ENCODE data around the gene CDRT4.
A peak's percentile ranks its signal among the peaks of the same experiment; 100 is the strongest.
"Not testable (repeated sequence)": the region's sequence is repeated elsewhere in the genome, so short reads cannot be mapped to it uniquely, and the experiment has no call there.

CDRT4 gene

DNA sequence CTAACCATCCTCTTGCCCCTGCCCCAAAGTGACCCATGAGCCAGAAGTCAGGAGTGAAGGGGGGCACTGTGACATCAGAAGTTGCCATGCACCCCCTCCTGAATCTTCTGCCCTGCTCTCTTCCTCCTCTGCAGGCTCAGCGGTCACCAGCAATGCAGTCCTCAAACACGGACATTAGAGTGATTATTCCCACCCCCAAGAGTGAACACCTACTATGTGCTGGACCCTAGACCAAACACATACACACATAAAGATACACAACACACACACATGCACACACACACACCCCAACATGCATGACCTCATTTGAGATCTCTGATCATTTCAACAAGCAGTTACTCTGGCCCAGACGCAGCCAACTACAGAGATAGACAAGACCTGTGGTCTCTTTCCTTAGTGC is at the start of gene CDRT4:
Gene CDRT4, minus strand, starts transcription at position 30 of the 400 bp plus-strand sequence. CDS start 27,383 bp downstream, outside the sequence.
- DNase-seq (ENCODE audit: low spot score), result no peak

DNA sequence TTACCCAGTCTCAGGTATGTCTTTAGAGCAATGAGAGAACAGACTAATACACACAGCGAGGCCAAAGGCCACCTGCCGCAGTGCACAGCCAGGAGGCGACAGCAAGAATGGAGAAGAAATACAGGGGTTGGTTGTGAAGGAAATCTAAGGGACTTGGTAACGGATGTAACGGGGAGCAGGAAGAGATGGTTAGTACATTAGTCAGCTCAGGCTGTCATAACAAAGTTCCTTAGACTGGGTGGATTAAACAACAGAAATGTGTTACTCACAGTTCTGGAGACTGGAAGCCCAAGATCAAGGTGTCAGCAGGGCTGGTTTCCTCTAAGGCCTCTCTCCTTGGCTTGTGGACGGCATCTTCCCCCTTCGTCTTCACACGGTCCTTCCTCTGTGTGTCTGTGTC is 48.7 kb upstream of the CDRT4 start:
- no peak for DNase-seq (ENCODE audit: low spot score)

DNA sequence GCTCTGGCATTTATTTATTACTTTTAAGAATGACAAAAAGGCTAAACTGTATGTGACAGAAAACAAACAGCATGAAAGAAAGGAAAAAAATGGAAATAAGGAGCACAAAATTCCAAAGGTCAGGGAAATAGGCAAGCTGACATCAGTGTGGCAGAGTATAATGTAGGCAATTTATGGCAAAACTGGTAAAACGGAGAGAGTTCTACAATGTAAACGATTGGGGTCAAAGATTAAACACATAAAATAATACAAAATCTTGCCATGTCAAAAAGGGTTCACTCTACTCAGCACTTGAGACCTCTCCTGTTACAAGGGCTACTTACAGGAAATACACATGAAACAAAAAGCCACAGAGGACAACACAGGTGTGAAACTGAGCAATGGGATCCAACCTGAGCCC is 47.0 kb upstream of the CDRT4 start:
- DNase-seq (ENCODE audit: low spot score), result no peak

DNA sequence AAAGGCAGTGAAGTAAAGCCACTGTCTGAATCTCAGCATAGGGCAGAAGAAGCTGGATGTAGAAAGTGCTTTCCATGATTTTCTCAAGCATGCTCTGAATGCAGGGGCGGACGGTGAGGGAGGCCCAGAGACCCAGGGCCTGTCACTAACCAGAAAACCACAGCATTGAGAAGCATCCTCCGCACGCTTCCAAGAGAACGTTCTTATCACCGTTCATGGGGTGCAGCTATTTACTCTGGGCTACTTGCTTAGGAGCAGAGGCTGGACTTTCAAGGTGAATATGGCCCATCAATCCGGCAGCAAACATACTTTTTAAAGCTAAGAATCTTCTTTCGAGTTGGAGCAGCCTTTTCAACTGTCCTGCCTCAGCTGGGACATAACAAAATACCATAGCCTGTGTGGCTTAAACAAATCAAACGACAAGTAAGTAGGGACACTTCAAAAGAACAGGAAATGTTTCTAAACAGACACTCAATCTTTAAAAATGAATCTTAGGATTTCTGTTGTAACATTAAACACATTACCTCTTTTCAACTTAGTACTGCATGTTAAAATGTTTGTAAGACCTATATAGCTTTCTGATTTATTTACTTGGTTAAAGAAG is 46.5 kb upstream of the CDRT4 start:
- DNase-seq (ENCODE audit: low spot score), result no peak

DNA sequence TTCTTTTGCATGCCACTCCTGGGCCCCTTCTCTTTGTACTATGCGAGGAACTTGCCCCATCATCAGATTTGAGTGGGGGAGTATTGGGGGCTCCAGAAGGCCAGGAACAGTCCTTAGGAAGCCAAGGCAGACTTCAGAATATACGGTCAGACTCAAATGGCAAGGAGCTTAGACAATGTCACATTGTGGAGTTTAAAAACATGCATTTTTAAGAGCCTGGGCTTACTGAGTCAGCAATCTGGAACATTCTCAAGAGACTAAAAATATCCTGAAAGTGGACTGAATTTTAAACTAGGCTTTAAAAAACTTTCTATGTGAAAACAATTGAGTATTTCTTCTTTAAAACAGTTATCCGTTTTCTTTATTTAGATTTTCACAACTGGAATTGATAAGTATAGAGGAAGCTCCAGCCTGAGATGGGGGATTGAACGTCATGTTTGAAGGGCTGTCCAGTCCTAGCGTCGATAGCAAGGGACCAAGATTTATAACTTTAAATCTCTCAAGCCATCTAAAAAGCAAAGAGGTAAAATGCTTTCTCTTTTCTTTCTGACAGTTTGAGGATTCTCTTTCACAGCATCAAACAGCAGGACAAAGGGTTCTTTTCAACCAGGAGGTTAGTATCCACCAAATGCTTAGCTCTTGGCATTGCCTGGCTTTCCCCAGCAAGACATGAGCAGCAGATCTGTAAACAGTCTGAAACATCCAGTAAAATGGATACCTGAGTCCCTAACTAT is 45.8 kb upstream of the CDRT4 start:
- DNase-seq (ENCODE audit: low spot score), result no peak

DNA sequence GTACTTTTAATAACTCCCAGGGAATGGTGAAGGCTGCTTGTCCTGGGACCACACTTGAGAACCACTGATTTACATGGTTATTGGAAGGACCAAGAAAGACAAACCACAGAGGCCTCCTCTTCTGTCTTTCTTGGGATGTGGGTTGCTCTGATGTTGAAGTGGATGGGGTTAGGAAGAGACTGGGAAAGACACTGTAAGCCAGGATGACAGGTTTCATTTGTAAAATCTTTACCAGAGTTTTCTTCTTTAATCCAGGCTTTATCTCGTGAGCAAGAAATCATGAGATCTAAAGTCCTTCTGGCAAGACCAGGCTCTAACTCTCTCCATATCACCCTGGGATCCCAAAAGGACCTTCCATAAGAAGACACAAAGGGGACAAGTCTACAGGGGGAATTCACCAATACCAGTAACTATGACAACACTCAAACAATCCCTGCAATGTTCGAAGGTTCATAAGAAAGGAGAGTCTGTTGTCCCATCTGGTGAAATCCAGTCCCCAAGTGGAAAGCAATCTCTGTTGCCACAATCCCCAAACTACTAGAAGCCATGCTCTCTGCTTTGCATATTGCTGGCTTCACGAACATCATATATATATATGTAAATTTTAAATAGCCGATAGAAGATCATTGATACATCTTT is 44.8 kb upstream of the CDRT4 start:
- no peak for DNase-seq (ENCODE audit: low spot score)

DNA sequence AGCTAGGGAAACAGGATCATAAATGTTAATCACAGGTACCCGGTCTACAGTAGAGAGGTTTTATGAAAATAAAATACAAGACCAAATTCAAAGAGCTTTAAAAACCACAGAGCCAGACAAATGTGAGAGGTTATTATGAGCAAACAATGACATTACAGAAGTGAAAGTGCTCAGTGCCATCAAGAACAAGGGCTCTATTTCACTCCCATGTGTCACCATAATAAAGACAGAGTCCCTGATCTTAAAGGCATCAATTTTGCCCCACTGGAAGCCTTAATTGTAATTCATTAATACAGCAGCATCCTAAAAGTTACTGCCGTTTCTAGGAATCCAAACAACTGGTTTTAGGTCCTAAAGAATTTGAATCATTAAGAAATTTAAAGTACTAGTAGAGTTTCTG is 43.7 kb upstream of the CDRT4 start:
- no peak for DNase-seq (ENCODE audit: low spot score)

DNA sequence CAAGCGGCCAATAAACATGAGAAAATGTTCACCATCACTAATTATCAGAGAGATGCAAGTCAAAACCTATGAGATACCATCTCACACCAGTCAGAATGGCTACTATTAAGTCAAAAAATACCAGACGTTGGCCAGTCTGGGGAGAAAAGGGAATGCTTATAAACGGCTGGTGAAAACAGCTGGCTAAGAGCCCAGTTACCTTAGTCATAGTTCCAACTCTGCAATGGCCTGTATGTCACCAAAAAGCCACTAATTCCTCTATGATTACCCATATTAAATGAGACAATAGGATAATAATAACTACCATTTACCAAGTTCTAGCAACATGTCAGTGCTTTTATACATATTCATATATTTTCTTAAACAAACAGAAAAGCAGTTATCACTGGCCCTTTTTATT is 42.9 kb upstream of the CDRT4 start:
- no peak for DNase-seq (ENCODE audit: low spot score)

DNA sequence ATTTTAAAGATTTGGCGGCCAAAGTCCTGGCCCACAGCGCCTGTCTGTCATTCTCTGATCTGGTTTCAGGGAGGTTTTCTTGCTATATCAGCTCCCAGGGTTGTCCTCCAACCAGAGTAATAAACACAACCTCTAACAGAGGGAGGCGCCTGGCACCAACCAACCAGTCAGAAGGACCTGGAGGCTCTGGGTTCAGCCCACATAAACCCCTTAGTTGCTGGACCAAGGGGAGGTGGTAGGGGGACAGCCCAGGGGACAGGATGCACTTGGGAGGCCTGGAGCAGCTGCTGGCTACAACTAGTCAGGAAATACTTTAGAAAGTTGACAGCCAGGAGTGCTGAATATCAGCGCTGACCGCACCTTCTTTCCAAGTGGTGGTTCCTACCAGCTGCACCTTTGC is 41.7 kb upstream of the CDRT4 start:
- DNase-seq (ENCODE audit: low spot score), result no peak

DNA sequence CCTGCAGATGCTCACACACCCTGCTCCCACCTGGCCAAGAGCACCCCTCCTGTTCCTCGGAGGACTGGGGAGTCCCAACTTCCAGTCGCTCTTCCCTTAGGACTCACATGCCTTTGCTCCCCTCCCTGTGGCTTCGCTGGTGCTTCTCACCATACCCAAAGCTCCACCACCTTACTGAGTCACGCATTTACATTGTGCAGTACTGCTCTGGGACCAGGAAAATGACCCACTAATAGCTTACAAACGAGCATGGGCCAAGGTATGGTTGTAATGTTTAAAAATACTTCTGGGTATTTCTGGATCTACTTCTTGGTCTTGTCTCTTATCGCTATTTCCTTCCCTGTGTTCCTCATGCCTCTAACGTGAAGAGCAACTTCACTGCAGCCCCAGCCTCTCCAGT is 41.0 kb upstream of the CDRT4 start:
- DNase-seq (ENCODE audit: low spot score), result no peak

DNA sequence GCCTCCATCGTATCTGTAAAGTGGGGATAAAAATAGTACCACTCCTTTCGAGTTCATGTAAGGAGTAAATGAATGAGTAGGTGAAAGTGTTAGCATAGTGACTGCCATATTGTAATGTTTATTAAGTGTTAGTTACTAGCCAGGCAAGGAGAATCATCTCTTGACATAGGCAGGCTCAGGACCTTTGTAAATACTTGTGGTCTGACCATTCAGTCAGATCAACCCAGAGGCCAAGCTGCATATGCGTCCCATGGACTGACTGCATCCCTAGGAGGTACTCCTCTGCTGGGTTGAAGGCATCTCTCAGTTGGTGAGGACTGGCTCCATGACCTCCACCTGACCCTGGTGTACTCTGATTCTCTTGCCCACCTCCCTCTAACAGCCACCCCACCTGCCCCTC is 40.5 kb upstream of the CDRT4 start:
- no peak for DNase-seq (ENCODE audit: low spot score)

DNA sequence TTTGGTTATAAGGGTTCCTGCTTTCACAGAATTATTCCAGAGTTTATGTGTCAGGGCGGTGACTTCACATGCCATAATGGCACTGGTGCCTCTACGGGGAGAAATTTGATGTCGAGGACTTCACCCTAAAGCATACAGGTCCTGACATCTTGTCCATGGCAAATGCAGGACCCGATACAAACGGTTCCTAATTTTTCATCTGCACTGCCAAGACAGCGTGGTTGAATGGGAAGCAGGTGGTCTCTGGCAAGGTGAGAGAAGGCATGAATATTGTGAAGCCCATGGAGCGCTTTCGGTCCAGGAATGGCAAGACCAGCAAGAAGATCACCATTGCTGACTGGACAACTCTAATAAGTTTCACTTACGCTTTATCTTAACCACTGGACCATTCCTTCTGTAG is 39.6 kb upstream of the CDRT4 start:
- DNase-seq (ENCODE audit: low spot score), result no peak

DNA sequence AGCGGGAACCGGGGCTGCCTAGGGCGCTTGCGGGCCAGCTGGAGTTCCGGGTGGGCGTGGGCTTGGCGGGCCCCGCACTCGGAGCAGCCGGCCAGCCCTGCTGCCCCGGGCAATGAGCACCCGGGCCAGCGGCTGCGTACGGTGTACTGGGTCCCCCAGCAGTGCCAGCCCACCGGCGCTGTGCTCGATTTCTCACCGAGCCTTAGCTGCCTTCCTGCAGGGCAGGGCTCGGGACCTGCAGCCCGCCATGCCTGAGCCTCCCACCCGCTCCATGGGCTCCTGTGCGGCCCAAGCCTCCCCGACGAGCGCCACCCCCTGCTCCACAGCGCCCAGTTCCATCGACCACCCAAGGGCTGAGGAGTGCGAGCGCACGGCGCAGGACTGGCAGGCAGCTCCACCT is 38.3 kb upstream of the CDRT4 start:
- DNase-seq (ENCODE audit: low spot score), result not testable (repeated sequence)

DNA sequence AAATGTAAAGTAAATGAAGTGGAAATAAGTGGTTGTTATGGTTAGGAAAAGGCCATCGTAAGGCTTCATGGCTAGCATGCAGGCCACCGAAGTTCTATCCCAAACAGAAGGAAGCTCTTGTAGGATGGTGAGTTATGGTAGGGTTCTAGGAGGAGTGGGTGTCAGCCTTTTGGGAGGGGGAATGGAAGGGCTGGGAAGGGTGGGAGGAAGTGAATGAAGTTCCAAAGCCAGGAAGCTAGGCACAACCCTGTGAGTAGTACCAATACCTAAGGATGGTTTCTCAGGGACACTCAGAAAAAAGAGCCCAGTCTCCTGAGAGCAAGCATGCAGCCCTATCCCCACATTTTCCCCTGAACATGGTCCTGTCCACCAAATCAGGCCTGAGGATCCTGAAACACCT is 36.3 kb upstream of the CDRT4 start:
- DNase-seq (ENCODE audit: low spot score), result no peak

DNA sequence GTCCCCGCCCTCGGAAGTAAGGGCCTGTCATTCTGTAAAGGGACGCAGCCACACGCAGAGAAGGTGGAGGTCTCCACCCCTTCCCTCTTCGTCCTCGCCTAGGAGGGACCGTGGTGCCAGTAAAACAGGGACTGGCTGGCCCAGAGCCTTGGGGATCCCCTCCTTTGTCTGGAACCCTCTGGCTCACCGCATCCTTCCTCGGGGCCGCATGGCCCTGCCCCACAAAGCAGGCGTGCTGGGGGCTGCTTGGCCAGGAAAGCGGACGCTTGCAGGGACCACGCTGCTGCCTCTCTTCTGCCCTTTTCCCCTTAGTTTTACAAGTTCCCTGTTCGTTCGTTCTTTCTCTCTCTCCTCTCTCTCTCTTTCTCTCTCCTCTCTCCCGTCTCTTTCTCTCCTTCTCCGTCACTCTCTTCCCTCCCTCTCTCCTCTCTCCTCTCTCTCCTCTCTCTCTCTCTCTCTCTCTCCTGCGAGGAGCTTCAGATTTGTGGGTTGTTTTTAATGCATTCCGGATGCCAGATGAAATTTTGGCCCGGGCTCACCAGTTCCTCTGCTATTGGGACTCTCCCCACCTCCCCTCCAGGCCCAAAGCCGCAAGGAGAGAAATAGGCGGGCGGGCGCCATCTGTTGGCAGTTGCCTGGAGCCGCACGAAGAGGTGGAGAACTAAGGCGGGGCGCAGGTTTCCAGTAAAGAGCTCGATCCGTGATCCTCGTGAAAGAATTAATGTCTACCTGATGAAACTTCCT is 35.1 kb upstream of the CDRT4 start:
- peak; percentile 49 for DNase-seq (ENCODE audit: low spot score)

DNA sequence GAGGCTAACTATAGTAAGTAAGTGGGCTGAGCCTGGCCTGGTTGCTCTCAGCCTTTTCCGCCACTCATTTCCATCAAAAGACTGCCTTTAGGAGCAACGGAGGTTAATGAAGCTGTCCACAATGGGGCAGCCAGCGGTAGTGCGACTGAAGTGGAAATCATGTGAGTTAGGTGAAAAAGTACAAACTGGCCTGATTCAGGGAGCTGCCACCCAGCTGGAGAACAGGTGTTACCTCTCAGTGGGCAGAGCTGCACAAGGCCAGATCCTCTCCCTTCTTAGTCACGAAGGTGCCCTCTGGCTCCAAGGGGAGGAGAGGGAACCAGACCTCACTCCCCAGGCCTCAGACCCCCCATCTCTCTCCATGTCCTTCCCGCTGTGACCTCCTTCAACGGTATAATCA is 34.4 kb upstream of the CDRT4 start:
- DNase-seq (ENCODE audit: low spot score), result no peak

DNA sequence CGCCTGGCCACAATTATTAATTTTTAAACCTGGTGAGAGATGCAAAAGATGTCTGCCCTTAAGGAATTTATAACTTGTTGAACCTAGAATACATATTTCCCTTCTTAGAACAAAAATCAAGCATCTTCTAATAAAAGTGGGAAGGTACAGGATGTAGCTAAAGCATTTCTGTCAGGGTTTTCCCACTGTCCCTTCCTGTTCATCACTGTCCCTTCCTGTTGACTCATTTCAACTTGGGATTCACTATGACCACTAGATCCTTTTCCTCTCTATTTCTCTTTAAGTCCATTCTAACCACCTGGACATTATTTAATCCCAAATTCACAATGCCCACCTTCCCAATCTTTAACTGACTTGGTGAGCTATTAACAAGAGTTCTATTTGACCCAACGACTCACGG is 33.9 kb upstream of the CDRT4 start:
- no peak for DNase-seq (ENCODE audit: low spot score)

DNA sequence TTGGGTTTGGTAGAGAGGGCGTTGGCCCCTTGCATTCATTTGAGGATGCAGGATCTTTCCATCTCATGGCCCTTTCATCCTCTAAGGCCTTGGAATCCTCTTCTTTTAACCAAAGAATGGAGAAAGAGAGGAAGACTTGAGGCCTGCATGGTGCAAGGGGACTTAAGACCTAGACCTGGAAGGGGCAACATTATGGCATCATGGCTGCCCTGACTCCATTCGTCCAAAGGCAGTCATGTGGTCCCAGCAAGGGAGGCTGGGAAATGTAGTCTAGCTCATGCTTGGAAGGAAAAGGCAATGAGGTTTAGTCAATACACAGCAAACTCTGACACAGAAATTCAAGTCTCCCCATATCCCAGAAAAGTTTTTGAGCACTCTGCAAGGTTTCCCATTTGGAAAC is 30.7 kb upstream of the CDRT4 start:
- no peak for DNase-seq (ENCODE audit: low spot score)

DNA sequence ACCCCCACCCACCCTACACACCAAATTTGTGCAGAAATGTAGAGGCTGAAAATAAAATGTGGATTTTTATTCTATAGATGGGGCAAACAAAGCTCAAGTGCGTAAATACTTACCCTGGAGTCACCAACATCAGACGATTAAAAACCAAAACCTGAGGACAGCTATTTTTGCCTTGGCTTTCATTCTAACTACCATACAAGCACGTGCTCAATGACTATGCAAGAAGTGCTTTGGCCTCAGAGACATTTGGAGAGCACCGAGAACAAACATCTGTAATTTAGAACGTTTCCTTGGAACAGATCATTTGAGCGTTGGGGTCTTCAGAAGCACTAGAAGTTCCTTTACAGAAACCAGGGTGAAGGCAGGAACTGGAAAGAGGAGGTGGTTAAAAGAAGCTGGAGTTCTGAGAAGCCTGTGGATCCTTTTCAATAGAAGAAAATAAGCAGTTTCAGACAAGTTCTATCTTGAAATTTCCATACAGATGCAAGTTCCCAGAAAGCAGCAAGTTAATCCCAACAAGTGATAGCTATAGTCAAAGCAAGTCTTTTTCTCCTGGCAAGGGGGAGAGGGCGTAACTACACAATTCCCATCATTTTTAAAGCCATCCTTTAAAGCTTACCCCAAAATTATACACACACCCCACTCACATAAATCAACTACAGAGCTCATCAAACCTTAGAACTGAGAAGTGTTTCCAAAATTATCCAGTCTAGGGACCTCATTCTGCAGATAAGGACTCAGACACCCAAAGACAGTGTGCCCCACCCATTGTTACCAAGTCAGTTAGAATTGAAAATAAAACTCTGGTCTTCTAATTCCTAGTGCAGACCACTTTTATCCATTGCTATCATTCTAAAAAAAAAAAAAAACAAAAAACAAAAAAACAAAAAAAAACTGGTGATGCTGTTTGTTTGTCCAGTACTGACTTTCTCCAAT is 29.6 kb upstream of the CDRT4 start:
- DNase-seq (ENCODE audit: low spot score), result no peak

DNA sequence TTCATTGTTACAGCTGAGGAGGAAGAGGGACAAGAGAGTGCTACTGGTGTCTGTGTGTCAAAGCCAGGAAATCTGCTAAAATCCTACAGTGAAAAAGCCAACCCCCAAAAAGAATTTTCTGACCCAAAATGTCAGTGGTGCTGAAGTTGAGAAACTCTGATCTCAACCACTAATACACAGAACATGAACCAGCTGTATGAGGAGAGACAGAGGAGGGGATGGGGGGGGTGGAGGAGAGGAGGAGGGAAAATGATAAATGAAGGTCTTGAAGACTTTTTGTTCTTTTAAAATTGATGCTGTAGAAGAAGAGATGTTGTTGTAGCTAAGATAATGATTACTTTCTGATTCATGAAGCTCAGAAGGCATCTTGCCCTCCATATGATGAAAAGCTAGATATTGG is 27.4 kb upstream of the CDRT4 start:
- DNase-seq (ENCODE audit: low spot score), result no peak

DNA sequence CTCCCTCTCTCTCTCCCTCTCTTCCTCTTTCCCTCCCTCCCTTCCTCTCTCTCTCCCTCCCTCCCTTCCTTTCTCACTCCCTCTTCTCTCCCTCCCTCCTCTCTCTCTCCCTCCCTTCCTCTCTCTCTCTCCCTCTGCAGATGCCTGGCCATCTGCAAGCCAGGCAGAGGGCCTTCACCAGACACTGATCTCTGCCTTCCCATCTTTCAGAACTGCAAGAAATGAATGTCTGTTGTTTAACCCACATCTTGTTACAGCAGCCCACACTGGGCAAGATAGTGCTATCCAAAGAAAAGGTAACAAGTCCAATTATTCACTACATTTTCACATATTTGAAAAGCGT is 26.2 kb upstream of the CDRT4 start:
- DNase-seq (ENCODE audit: low spot score), result no peak

Data from CD4-positive, alpha-beta T cell treated with Interleukin-2 at 100 ng/mL for 4 hours (primary cell).